Trophoblast cell (in vitro differentiated cells and primary cell): ENCODE data around the gene DOCK2.

Source experiments
- DNase-seq, 2 donors: peaks; one replicate each; pipeline ENCODE4 v3.0.0-alpha.2; 2016
- H2AFZ ChIP-seq: 2 replicates; pipeline ENCODE4 v1.6.1; 2013; ENCODE audit warnings: low read length, moderate library complexity, mild to moderate bottlenecking; ENCODE audit not compliant: insufficient read depth, poor library complexity
- H2AK5ac ChIP-seq: 2 replicates; pipeline ENCODE4 v1.6.1; 2013; ENCODE audit warnings: mild to moderate bottlenecking, low read length
- H2BK120ac ChIP-seq: 2 replicates; pipeline ENCODE4 v1.6.1; 2013; ENCODE audit warnings: low read length, mild to moderate bottlenecking, moderate library complexity; ENCODE audit not compliant: insufficient read depth, poor library complexity
- H2BK12ac ChIP-seq: 2 replicates; pipeline ENCODE4 v1.6.1; 2013; ENCODE audit warnings: mild to moderate bottlenecking, low read length, moderate library complexity
- H2BK5ac ChIP-seq: 2 replicates; pipeline ENCODE4 v1.6.1; 2013; ENCODE audit warnings: low read length, low read depth, moderate library complexity, mild to moderate bottlenecking; ENCODE audit not compliant: poor library complexity
- H3K14ac ChIP-seq: 2 replicates; pipeline ENCODE4 v1.6.1; 2013; ENCODE audit warnings: mild to moderate bottlenecking, low read length
- H3K18ac ChIP-seq: 2 replicates; pipeline ENCODE4 v1.6.1; 2013; ENCODE audit warnings: mild to moderate bottlenecking, low read length
- H3K23ac ChIP-seq: 2 replicates; pipeline ENCODE4 v1.6.1; 2013; ENCODE audit warnings: low read length
- H3K27ac ChIP-seq: 2 replicates; pipeline ENCODE4 v1.5.1; 2013; ENCODE audit warnings: low read depth, mild to moderate bottlenecking, inconsistent platforms, low read length, moderate library complexity
- H3K27me3 ChIP-seq: 2 replicates; pipeline ENCODE4 v1.6.1; 2013; ENCODE audit warnings: inconsistent platforms, mild to moderate bottlenecking, low read length, moderate library complexity; ENCODE audit not compliant: insufficient read depth
- H3K36me3 ChIP-seq, 2 experiments: 1 replicate in 1 of 2; 2 replicates in 1 of 2; pipeline ENCODE4 v1.6.1; 2013; ENCODE audit warnings: low read length in 2 of 2, mild to moderate bottlenecking in 2 of 2, moderate library complexity in 1 of 2; ENCODE audit not compliant: insufficient read depth in 2 of 2, control insufficient read depth in 1 of 2
- H3K4ac ChIP-seq: 2 replicates; pipeline ENCODE4 v1.6.1; 2013; ENCODE audit warnings: low read depth, mild to moderate bottlenecking, low read length, moderate library complexity
- H3K4me1 ChIP-seq, 2 experiments: 1 replicate in 1 of 2; 2 replicates in 1 of 2; pipeline ENCODE4 v1.6.1; 2013; ENCODE audit warnings: low read length in 2 of 2, mild to moderate bottlenecking in 2 of 2, moderate library complexity in 1 of 2; ENCODE audit not compliant: insufficient read depth in 2 of 2, control insufficient read depth in 1 of 2
- H3K4me2 ChIP-seq: 2 replicates; pipeline ENCODE4 v1.6.1; 2013; ENCODE audit warnings: inconsistent platforms, mild to moderate bottlenecking, low read length, moderate library complexity
- H3K4me3 ChIP-seq: 2 replicates; pipeline ENCODE4 v1.5.1; 2013; ENCODE audit warnings: mild to moderate bottlenecking, low read depth, low read length, inconsistent platforms
- H3K79me1 ChIP-seq: one replicate; pipeline ENCODE4 v1.6.1; 2013; ENCODE audit warnings: low read length
- H3K79me2 ChIP-seq: 2 replicates; pipeline ENCODE4 v1.6.1; 2013; ENCODE audit warnings: low read length, mild to moderate bottlenecking; ENCODE audit not compliant: control insufficient read depth, insufficient read depth, poor library complexity
- H3K9ac ChIP-seq: 2 replicates; pipeline ENCODE4 v1.6.1; 2013; ENCODE audit warnings: mild to moderate bottlenecking, low read length
- H3K9me3 ChIP-seq: 2 replicates; pipeline ENCODE4 v1.6.1; 2013; ENCODE audit warnings: low read depth, mild to moderate bottlenecking, control low read depth, inconsistent platforms, low read length; ENCODE audit not compliant: insufficient read depth
- H4K12ac ChIP-seq: 2 replicates; pipeline ENCODE4 v1.6.1; 2013; ENCODE audit warnings: low read depth, mild to moderate bottlenecking, low read length, moderate library complexity
- H4K8ac ChIP-seq: 2 replicates; pipeline ENCODE4 v1.6.1; 2013; ENCODE audit warnings: low read depth, mild to moderate bottlenecking, low read length, moderate library complexity
- H4K91ac ChIP-seq: one replicate; pipeline ENCODE4 v1.6.1; 2013; ENCODE audit warnings: low read depth, mild to moderate bottlenecking, low read length, moderate library complexity
- WGBS: extraction: QIAGEN DNeasy Blood & Tissue Kit; methylation state at CpG from one replicate; pipeline ENCODE4 v1.1.7; 2013; ENCODE audit warnings: missing lambda C conversion rate; ENCODE audit not compliant: insufficient read length, insufficient coverage; ENCODE audit errors: extremely low coverage; 5-methylcytosine and 5-hydroxymethylcytosine counted together

Gene DOCK2

GRCh38 chr5:169828385-169828784 lies 191.3 kb downstream of the DOCK2 start:
- no peak for DNase-seq
- Histone ChIP-seq H2BK5ac (no peak overlapping the region), H4K12ac (no peak overlapping the region), H2BK120ac (no peak overlapping the region), H3K14ac (no peak overlapping the region), H3K79me2 (no peaks in the 10 kb centered on the region), H3K36me3 (no peaks in the 10 kb centered on the region), H3K79me1 (no peaks in the 10 kb centered on the region), H2BK12ac (no peak overlapping the region), H3K4me1 (no peaks in the 10 kb centered on the region), H3K4me3 (no peak overlapping the region), H2AK5ac (no peak overlapping the region), H4K8ac (no peak overlapping the region), H3K27ac (no peak overlapping the region), H3K9ac (no peak overlapping the region), H3K4me2 (no peak overlapping the region), H3K18ac (no peak overlapping the region), H3K9me3 (no peaks in the 10 kb centered on the region), H3K4ac (no peak overlapping the region), H3K23ac (no peak overlapping the region), H2AFZ (no peak overlapping the region), H4K91ac (no peak overlapping the region), H3K27me3 (no peaks in the 10 kb centered on the region)
- WGBS = no CpG with 5 or more reads among the region's 4 CpGs

- no peaks in the 10 kb centered on the region for H3K27me3 ChIP-seq
- no peak overlapping the region for H3K4ac ChIP-seq
- no peak overlapping the region for H4K8ac ChIP-seq
- H3K14ac ChIP-seq = no peak overlapping the region
- H3K27ac ChIP-seq = no peak overlapping the region
- H3K79me1 ChIP-seq = no peaks in the 10 kb centered on the region
- H2BK120ac ChIP-seq = no peak overlapping the region
- H3K23ac ChIP-seq = no peak overlapping the region
- no peak overlapping the region for H4K91ac ChIP-seq
- no peak overlapping the region for H3K18ac ChIP-seq
- no peak overlapping the region for H4K12ac ChIP-seq
- peaks cover 1% of the 10 kb centered on the region for H3K9me3 ChIP-seq
- no peak overlapping the region for H2AK5ac ChIP-seq
- H3K9ac ChIP-seq = no peak overlapping the region
- no peaks in the 10 kb centered on the region for H3K36me3 ChIP-seq
- H3K4me3 ChIP-seq = no peak overlapping the region
- WGBS = no CpG with 5 or more reads among the region's 1 CpG
- H3K4me2 ChIP-seq = no peak overlapping the region
- H3K79me2 ChIP-seq = no peaks in the 10 kb centered on the region
- no peak overlapping the region for H2AFZ ChIP-seq
- H3K4me1 ChIP-seq = no peaks in the 10 kb centered on the region
- H2BK5ac ChIP-seq = no peak overlapping the region
- H2BK12ac ChIP-seq = no peak overlapping the region
- no peak for DNase-seq
Measured at GRCh38 chr5:169831331-169831730, 194.3 kb downstream of the DOCK2 start.

- no peak overlapping the region for H2BK5ac ChIP-seq
- no peaks in the 10 kb centered on the region for H3K79me2 ChIP-seq
- no peak for DNase-seq
- H2BK120ac ChIP-seq = no peak overlapping the region
- H3K4me1 ChIP-seq = no peaks in the 10 kb centered on the region
- H3K79me1 ChIP-seq = no peaks in the 10 kb centered on the region
- H3K4me3 ChIP-seq = no peak overlapping the region
- no peak overlapping the region for H3K23ac ChIP-seq
- no peaks in the 10 kb centered on the region for H3K36me3 ChIP-seq
- WGBS = no CpG with 5 or more reads among the region's 3 CpGs
- no peak overlapping the region for H3K4me2 ChIP-seq
- H2AFZ ChIP-seq = no peak overlapping the region
- H3K27ac ChIP-seq = no peak overlapping the region
- H4K12ac ChIP-seq = no peak overlapping the region
- H3K18ac ChIP-seq = no peak overlapping the region
- H4K8ac ChIP-seq = no peak overlapping the region
- H3K14ac ChIP-seq = no peak overlapping the region
- no peaks in the 10 kb centered on the region for H3K27me3 ChIP-seq
- peak overlapping the region; percentile 31 for H2BK12ac ChIP-seq
- H4K91ac ChIP-seq = no peak overlapping the region
- H3K9me3 ChIP-seq = peaks cover 1% of the 10 kb centered on the region
- no peak overlapping the region for H2AK5ac ChIP-seq
- H3K9ac ChIP-seq = no peak overlapping the region
- no peak overlapping the region for H3K4ac ChIP-seq
Measured at GRCh38 chr5:169832304-169832703, 195.2 kb downstream of the DOCK2 start.

- Histone ChIP-seq H2AK5ac (no peak overlapping the region), H4K12ac (no peak overlapping the region), H3K27me3 (no peaks in the 10 kb centered on the region), H3K9ac (no peak overlapping the region), H3K4me3 (no peak overlapping the region), H3K4ac (no peak overlapping the region), H3K79me1 (no peaks in the 10 kb centered on the region), H3K4me1 (no peaks in the 10 kb centered on the region), H2BK5ac (no peak overlapping the region), H3K9me3 (peaks cover 1% of the 10 kb centered on the region), H2BK12ac (no peak overlapping the region), H3K79me2 (no peaks in the 10 kb centered on the region), H3K18ac (no peak overlapping the region), H3K14ac (no peak overlapping the region), H4K8ac (no peak overlapping the region), H3K36me3 (no peaks in the 10 kb centered on the region), H2AFZ (no peak overlapping the region), H3K27ac (no peak overlapping the region), H4K91ac (no peak overlapping the region), H2BK120ac (no peak overlapping the region), H3K23ac (no peak overlapping the region), H3K4me2 (no peak overlapping the region)
- no peak for DNase-seq
Measured at GRCh38 chr5:169832845-169833244, 195.8 kb downstream of the DOCK2 start.
